GM18867 (cell line): ENCODE results near the gene TSC22D4.
"Not testable (repeated sequence)": the region's sequence is repeated elsewhere in the genome, so short reads cannot be mapped to it uniquely, and the experiment has no call there.

Experiments
- ATAC-seq: cut with Tn5 transposase; IDR thresholded peaks from one replicate; pipeline ENCODE4 v1.9.1; 2021; ENCODE audit warnings: mild to moderate bottlenecking, moderate library complexity; ENCODE audit not compliant: unreplicated experiment

The TSC22D4 gene

DNA sequence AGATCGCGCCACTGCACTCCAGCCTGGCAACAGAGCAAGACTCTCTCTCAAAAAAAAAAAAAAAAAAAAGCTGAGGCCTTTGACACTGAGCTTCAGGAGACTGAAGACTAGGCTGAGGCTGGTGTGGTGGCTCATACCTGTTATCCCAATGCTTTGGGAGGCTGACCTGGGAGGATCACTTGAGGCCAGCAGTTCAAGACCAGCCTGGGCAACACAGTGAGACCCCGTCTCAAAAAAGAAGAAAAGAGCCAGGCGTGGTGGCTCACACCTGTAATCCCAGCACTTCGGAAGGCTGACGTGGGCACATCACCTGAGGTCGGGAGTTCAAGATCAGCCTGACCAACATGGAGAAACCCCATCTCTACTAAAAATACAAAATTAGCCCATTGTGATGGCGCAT, 31.7 kb downstream of the TSC22D4 start:
- not testable (repeated sequence) for ATAC-seq

- ATAC-seq, result no peak
These were observed 33.0 kb downstream of the TSC22D4 start for GRCh38 chr7:100446040-100446439.

- no peak for ATAC-seq
These were observed 34.4 kb downstream of the TSC22D4 start for GRCh38 chr7:100444311-100445278.

DNA sequence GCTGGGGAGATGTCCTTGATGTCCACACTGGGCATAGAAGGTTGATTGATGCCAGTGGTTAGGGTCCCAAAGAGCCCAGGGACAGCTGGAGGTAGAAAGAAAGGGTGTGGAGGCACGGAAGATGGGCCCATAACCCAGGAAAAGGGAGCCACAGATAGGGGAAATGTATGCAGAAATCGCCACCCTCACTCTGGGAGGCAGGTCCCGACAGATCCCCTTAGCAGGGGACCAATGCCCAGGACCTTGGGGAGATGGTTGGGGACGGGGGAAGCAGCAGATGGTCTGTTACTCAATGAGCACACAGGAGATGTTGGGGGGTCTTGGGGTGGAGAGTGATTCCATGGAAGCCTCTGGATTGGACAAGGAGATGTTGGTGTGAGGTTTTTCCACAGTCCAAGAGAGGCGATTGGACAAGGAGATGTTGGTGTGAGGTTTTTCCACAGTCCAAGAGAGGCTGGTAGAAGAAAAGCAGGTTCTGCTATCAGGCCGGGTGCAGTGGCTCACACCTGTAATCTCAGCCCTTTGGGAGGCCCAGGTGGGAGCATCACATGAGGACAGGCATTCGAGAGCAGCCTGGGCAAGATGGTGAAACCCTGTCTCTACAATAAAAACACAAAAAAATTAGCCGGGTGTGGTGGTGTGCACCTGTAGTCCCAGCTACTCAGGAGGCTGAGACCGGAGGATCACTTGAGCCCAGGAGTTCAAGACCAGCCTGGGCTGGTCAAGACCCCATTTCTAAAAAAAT, 35.7 kb downstream of the TSC22D4 start:
- no peak for ATAC-seq

GRCh38 chr7:100441641-100442535, 37.1 kb downstream of the TSC22D4 start:
- no peak for ATAC-seq

DNA sequence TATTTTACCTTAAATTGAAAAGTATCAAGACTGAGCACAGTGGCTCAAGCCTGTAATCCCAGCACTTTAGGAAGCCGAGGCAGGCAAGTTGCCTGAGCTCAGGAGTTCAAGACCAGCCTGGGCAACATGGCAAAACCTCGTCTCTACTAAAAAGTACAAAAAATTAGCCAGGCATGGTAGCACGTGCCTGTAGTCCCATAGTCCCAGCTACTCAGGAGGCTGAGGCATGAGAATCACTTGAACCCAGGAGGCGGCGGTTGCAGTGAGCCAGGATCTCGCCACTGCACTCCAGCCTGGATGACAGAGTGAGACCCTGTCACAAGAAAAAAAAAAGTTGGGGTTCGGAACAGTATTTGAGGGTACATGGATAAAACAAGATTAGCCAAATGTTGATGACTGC, 39.8 kb downstream of the TSC22D4 start:
- ATAC-seq, result not testable (repeated sequence)

DNA sequence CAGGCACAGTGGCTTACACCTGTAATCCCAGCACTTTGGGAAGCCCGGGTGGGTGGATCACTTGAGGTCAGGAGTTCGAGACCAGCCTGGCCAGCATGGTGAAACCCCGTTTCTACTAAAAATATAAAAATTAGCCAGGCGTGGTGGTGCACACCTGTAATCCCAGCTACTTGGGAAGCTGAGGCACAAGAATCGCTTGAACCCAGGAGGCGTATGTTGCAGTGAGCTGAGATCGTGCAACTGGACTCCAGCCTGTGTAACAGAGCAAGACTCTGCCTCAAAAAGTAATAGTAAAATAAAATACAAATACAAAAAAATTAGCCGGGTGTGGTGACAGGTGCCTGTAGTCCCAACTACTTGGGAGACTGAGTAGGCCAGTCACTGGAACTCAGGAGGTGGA, 40.3 kb downstream of the TSC22D4 start:
- ATAC-seq, result not testable (repeated sequence)

GRCh38 chr7:100438172-100438571, 40.8 kb downstream of the TSC22D4 start:
- no peak for ATAC-seq

DNA sequence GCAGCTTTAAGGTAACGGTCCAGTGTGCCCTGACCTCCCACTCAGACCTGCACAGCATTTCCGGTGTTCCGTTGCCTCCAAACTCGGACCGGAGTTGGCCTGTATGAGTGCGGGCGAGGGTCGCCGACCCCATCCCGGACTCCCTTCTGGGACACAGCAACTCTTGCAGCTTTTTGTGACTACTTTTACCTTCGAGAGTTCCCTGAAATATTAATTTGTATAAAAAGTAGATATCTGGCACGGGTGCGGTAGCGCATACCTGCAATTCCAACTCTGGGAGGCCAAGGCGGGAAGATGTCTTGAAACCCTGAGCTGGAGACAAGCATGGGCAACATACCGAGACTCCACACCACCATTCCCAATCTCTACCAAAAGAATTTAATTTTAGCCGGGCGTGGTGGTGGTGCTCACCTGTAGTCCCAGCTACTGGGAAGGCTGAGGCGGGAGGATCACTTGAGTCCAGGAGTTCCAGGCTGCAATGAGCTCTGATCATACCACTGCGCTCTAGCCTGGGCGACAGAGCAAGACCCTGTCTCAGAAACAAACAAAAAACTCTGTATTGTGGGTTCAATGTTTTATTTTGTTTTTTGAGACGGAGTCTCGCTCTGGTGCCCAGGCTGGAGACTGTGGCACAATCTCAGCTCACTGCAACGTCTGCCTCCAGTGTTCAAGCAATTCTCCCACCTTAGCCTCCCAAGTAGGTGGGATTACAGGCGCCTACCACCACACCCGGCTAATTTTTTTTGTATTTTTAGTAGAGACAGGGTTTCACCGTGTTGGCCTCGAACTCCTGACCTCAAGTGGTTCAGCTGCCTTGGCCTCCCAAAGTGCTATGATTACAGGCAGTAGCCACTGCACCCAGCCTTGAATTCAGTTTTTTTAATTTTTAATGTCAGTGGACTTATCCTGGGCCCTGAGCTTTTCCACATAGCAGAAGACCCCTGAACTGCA, 41.6 kb downstream of the TSC22D4 start:
- no peak for ATAC-seq

GRCh38 chr7:100435401-100436304, 43.4 kb downstream of the TSC22D4 start:
- peak; percentile 28 for ATAC-seq

- ATAC-seq, result no peak
These were observed 44.5 kb downstream of the TSC22D4 start for GRCh38 chr7:100434297-100435144.

DNA sequence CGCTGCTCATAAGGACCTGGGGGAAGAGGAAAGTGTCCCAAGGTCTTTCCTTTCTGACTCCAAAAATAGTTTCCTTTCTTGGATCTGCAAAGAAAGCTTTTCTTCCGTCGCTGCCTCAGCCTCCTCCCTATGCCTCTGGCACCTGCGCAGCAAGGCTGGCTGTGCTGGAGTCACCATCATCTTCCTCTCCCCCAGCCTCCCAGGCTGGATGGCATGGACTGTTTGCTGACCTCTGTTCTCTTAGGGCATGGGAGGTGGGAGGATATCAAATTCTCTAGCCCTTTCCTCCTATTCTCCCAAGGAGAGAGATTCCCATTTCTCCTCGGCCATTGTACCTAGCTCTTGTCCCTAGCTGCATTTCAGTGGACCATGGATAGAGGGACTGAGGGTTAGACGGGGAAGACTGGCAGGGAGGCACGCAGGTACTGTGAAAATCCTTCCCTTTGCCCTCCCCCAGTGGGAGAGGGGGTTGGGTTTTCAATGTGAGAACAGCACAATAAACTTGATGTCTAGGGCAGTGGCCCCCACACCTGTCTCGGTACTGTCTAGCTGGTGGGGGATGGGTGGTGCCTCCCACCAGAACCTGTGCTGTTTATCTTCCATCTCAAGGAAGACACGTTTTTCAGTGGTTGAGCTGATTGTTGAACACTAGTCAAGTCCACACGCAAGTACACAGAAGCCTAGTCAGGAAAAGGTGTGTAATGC, 45.3 kb downstream of the TSC22D4 start:
- ATAC-seq, result no peak

DNA sequence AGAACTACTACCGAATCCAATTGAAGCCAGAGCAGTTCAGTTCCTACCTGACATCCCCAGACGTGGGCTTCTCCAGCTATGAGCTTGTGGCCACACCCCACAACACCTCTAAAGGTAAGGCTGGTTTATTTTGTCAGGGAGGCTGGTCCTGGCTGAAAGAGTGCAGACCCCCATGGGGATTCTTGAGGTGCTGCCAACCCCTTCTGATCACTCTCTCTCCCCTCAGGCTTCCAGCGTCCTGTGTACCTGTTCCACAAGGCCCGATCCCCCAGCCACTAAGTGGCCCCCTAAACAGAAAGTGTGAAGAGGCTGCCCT, 45.8 kb downstream of the TSC22D4 start:
- ATAC-seq, result no peak

GRCh38 chr7:100432621-100433275, 46.3 kb downstream of the TSC22D4 start:
- ATAC-seq, result no peak

DNA sequence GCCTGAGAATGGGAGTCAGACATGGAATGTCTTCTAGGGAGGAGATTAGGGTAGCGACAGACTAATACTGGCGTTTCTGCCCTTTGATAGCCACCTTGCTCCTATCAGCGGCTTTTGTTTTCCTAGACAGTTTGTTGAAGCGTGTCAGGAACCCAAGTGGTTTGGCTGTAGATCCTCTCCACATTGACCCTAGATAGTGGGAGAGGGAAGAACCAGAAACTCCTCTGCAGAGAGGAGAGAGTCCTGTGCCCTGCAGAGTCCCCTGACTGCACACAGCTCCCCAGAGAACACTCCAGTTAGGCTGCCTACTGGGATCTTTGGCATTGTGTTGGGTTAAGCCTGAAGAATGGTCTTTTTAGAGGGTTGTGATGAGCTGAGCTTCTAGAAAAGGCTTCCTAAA, 47.0 kb downstream of the TSC22D4 start:
- no peak for ATAC-seq

DNA sequence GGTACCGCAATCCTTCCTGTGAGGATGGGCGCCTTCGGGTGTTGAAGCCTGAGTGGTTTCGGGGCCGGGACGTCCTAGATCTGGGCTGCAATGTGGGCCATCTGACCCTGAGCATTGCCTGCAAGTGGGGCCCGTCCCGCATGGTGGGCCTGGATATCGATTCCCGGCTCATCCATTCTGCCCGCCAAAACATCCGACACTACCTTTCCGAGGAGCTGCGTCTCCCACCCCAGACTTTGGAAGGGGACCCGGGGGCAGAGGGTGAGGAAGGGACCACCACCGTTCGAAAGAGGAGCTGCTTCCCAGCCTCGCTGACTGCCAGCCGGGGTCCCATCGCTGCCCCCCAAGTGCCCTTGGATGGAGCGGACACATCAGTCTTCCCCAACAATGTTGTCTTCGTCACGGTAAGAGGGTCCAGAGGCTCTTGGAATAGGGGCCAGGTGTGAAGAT, 47.7 kb downstream of the TSC22D4 start:
- no peak for ATAC-seq
